Activated CD4-positive, alpha-beta memory T cell treated with anti-CD3 and anti-CD28 coated beads, Interleukin-2, amount 10 ng/mL, durations not matched to agents 7 days and 5 days (primary cell): ENCODE results near the gene RNF10. TPM values are rescaled to one million over a fixed set of nuclear protein-coding genes. Genes with fewer than 3 reads are reported as not detected.
A peak's percentile ranks its signal among the peaks of the same experiment; 100 is the strongest.

ENCODE experiments used
- CTCF ChIA-PET: fragments of 350-600 bp; sonication (Branson Sonifier 250); formaldehyde crosslinking; loops from one replicate; lab custom pipeline; 2021; ENCODE audit warnings: antibody characterized with exemption, inconsistent platforms; lab: Charles Lee
- POLR2A ChIA-PET: fragments of 350-600 bp; sonication (Branson Sonifier 250); formaldehyde crosslinking; loops from one replicate; lab custom pipeline; 2021; ENCODE audit warnings: antibody characterized with exemption; lab: Charles Lee
- DNase-seq: peaks from one replicate; pipeline ENCODE4 v3.0.0-alpha.2; 2020
- H3K27ac Mint-ChIP-seq: one replicate; pipeline ENCODE4 v1.8.0; 2021; ENCODE audit warnings: mild to moderate bottlenecking, mixed read lengths
- H3K27me3 Mint-ChIP-seq: one replicate; pipeline ENCODE4 v1.8.0; 2021; ENCODE audit warnings: mixed read lengths
- H3K36me3 Mint-ChIP-seq: one replicate; pipeline ENCODE4 v1.8.0; 2021; ENCODE audit warnings: low read depth, mixed read lengths
- H3K4me1 Mint-ChIP-seq: one replicate; pipeline ENCODE4 v1.8.0; 2021; ENCODE audit warnings: mixed read lengths
- H3K4me3 Mint-ChIP-seq: one replicate; pipeline ENCODE4 v1.8.0; 2021; ENCODE audit warnings: mild to moderate bottlenecking, mixed read lengths
- H3K9me3 Mint-ChIP-seq: one replicate; pipeline ENCODE4 v1.8.0; 2021; ENCODE audit warnings: mixed read lengths
- total RNA-seq, 2 experiments: library from RNA; stranded (reverse); gene quantifications; one replicate each; pipeline ENCODE4 v1.2.3, GENCODE V29; 2021

The RNF10 gene
- total RNA-seq, 2 experiments from 2014 or later: 225 to 229 TPM

DNA sequence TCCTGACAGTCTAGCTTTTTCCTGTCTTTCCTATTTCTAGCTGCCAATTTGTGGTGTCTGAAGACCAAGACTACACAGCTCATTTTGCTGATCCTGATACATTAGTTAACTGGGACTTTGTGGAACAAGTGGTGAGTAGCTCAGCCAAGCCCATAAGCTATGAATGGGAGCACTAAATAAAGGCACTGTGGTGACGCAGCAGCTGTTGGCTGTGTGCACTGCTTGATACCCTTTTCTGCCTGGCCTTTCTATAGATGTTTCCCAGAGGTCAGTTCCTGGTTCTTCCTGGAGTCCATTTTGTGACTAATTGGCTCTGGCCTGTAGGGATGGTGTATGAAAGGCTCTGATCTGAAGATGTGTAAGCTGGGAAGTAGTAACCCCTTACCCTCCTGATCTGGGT, 20.5 kb downstream of the RNF10 start:
- CTCF ChIA-PET: no interaction called here
- H3K27ac Mint-ChIP-seq: peak overlapping the region; percentile 14
- POLR2A ChIA-PET: interaction anchor here (1.0 to 1.3 kb wide), 2 partner anchors 16 to 20 kb away, joined by 3 read pairs; a partner anchor contains a TSS
- peaks cover 10% of the 10 kb centered on the region for H3K4me1 Mint-ChIP-seq
- no peaks in the 10 kb centered on the region for H3K27me3 Mint-ChIP-seq
- no peaks in the 10 kb centered on the region for H3K9me3 Mint-ChIP-seq
- no peak for DNase-seq
- no peak overlapping the region for H3K4me3 Mint-ChIP-seq
- H3K36me3 Mint-ChIP-seq: peaks cover 46% of the 10 kb centered on the region

- Mint-ChIP-seq H3K4me3 (no peak overlapping the region), H3K27me3 (no peaks in the 10 kb centered on the region), H3K36me3 (peaks cover 59% of the 10 kb centered on the region), H3K9me3 (no peaks in the 10 kb centered on the region), H3K4me1 (peaks cover 3% of the 10 kb centered on the region), H3K27ac (no peak overlapping the region)
- DNase-seq: no peak
- POLR2A ChIA-PET: no interaction called here
- CTCF ChIA-PET: no interaction called here
Measured at GRCh38 chr12:120557589-120557988, 23.4 kb downstream of the RNF10 start.

DNA sequence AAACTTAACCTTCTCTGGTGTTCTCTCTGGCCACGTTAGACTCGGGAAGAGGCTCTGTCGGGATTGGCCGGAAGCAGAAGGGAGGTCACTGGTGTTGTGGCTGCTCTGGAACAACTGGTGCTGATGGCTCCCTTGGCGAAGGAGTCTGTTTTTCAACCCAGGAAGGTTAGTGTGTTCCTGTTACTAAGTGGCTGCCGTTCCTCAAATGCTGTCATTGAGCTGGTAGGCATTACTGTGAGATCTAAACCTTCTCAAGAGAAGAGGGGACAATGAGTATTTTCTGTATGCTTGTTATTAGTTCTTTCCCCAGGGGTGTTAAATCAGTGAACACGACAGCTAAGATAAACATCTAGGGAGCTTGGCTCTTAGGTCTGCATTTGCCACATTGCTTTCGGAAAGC, 28.8 kb downstream of the RNF10 start:
- CTCF ChIA-PET: no interaction called here
- POLR2A ChIA-PET: interaction anchor here (0.8 kb wide), 1 partner anchor 18 kb away, joined by 3 read pairs; no protein-coding TSS in a partner anchor
- no peaks in the 10 kb centered on the region for H3K4me1 Mint-ChIP-seq
- no peak for DNase-seq
- peaks cover 68% of the 10 kb centered on the region for H3K36me3 Mint-ChIP-seq
- no peak overlapping the region for H3K27ac Mint-ChIP-seq
- H3K9me3 Mint-ChIP-seq: no peaks in the 10 kb centered on the region
- no peak overlapping the region for H3K4me3 Mint-ChIP-seq
- H3K27me3 Mint-ChIP-seq: no peaks in the 10 kb centered on the region

- Mint-ChIP-seq H3K4me3 (no peak overlapping the region), H3K4me1 (no peaks in the 10 kb centered on the region), H3K27ac (no peak overlapping the region), H3K27me3 (no peaks in the 10 kb centered on the region), H3K9me3 (no peaks in the 10 kb centered on the region), H3K36me3 (peaks cover 68% of the 10 kb centered on the region)
- ChIA-PET POLR2A (interaction anchor here (0.8 kb wide), 1 partner anchor 17 kb away, joined by 3 read pairs; no protein-coding TSS in a partner anchor), CTCF (no interaction called here)
- DNase-seq: no peak
Measured at GRCh38 chr12:120563495-120563894, 29.3 kb downstream of the RNF10 start.

DNA sequence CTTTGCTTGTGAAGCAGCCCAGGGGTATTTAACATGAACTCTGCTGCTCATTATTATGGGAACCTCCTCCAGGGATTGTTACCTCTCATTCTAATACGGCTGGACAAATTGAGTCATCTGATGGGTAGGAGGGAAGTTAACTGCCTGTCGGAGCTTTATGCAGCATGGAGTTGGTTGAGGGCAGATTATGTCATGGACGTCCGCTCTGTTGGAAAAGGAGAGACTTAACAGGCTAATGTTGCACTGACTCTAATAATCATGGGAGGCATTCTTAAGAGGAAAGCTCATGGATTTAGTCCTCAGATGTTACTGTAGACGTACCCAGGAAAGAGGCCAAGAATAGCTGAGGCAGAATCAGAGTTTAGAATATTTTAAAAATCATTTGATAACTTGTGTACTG, 37.1 kb downstream of the RNF10 start:
- no peaks in the 10 kb centered on the region for H3K4me1 Mint-ChIP-seq
- POLR2A ChIA-PET: interaction anchor here (1.0 kb wide), 1 partner anchor 10 kb away, joined by 5 read pairs; the partner anchor contains the start of gene POP5
- no peak overlapping the region for H3K27ac Mint-ChIP-seq
- peaks cover 76% of the 10 kb centered on the region for H3K36me3 Mint-ChIP-seq
- CTCF ChIA-PET: interaction anchor here (0.6 to 1.8 kb wide), 5 partner anchors 10 to 144 kb away, joined by 3 to 5 read pairs (median 4); partner anchors contain the start of gene POP5
- H3K9me3 Mint-ChIP-seq: no peaks in the 10 kb centered on the region
- H3K4me3 Mint-ChIP-seq: no peak overlapping the region
- no peak for DNase-seq
- no peaks in the 10 kb centered on the region for H3K27me3 Mint-ChIP-seq

- no peak for DNase-seq
- ChIA-PET POLR2A (no interaction called here), CTCF (no interaction called here)
- H3K27me3 Mint-ChIP-seq: no peaks in the 10 kb centered on the region
- peaks cover 83% of the 10 kb centered on the region for H3K36me3 Mint-ChIP-seq
- H3K27ac Mint-ChIP-seq: no peak overlapping the region
- no peaks in the 10 kb centered on the region for H3K9me3 Mint-ChIP-seq
- H3K4me1 Mint-ChIP-seq: no peaks in the 10 kb centered on the region
- no peak overlapping the region for H3K4me3 Mint-ChIP-seq
Measured at GRCh38 chr12:120573560-120573959, 39.4 kb downstream of the RNF10 start.

DNA sequence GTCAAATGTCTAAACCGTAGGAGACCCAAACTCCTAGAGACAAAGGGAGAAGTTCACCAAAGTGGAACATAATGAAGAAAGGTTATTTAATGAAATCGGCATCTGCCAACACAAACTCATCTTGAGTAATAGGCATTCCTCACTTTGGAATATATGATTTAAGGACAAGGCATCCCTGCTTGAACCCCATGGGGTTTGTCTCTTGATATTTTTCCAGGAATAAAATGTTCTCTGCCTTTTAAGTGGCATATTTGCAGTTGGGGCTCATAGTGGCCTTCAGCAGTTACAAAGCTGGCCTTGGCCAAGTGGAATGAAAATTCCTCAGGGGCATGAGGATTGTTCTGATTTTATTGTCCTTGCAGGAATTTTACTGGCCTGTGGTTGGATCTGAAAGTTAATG, 40.0 kb downstream of the RNF10 start:
- Mint-ChIP-seq H3K36me3 (peaks cover 80% of the 10 kb centered on the region), H3K9me3 (no peaks in the 10 kb centered on the region), H3K4me3 (no peak overlapping the region), H3K27me3 (no peaks in the 10 kb centered on the region), H3K4me1 (no peaks in the 10 kb centered on the region), H3K27ac (no peak overlapping the region)
- no peak for DNase-seq
- CTCF ChIA-PET: no interaction called here
- POLR2A ChIA-PET: interaction anchor here (1.4 kb wide), 1 partner anchor 36 kb away, joined by 4 read pairs; no protein-coding TSS in a partner anchor

GRCh38 chr12:120579179-120579578, 45.0 kb downstream of the RNF10 start:
- H3K4me3 Mint-ChIP-seq: peak overlapping the region; percentile 18
- no peak overlapping the region for H3K27ac Mint-ChIP-seq
- H3K4me1 Mint-ChIP-seq: peaks cover 40% of the 10 kb centered on the region
- H3K36me3 Mint-ChIP-seq: peaks cover 53% of the 10 kb centered on the region
- peaks cover 6% of the 10 kb centered on the region for H3K27me3 Mint-ChIP-seq
- no peaks in the 10 kb centered on the region for H3K9me3 Mint-ChIP-seq
- DNase-seq: no peak
- CTCF ChIA-PET: interaction anchor here (6.7 kb wide), 1 partner anchor 69 kb away, joined by 79 read pairs; no protein-coding TSS in a partner anchor
- POLR2A ChIA-PET: interaction anchor here (0.9 to 1.1 kb wide), 3 partner anchors 43 to 325 kb away, joined by 3 read pairs; partner anchors contain the start of genes COQ5 and SPPL3

DNA sequence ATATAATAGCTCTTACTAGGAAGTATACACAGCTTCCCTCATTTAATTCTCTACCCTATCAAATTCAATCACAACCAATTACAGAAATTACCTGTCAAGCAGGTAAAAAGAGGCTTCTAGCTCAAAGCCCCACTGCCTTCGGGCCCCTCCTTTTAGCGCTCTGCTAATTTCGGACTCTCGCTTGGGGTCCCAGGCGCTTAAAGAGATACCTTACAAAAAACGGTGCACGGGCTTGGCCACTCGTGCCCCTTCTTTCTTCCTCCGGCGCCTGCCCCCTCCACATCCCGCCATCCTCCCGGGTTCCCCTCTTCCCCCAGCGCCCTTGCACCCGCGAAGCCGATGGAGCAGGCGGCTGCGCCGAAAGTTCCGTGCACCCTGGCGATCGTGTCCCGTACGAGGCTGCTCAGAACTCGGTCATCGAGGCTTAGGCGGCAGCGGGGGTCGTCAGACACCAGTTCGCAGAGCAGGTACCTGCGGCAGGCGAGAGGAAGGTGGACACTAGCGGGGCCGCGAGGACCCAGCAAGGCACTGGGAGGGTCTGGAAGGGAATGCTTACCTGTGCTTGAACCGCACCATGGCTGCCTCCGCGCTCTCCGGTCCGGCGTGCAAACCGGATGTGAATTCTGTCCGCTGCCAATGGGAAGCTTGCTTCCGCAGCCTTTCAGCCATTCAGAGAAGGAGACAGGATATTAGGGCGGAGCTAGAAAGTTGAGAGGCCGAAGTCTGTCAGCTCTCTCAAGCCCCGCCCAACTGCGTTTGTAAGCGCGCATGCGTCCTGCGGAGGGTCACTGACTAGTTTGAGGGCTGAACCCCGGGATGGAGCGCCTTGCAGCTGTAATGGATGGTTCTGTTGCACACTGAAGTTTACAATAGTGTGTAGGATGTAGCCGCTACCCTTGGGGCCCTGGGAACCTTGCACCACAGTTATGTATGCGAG, 46.9 kb downstream of the RNF10 start, which contains the start of gene POP5:
POP5 (minus strand) TSS at position 616 of the 937 bp plus-strand sequence; CDS start at position 576, 40 bp downstream.
- H3K9me3 Mint-ChIP-seq: no peaks in the 10 kb centered on the region
- ChIA-PET CTCF (interaction anchor here (0.5 to 6.7 kb wide), 28 partner anchors 9 to 496 kb away, joined by 3 to 79 read pairs (median 4); partner anchors contain the start of genes CABP1, COX6A1, DYNLL1 and MLEC), POLR2A (interaction anchor here (0.6 to 4.0 kb wide), 26 partner anchors 9 to 886 kb away, joined by 3 to 18 read pairs (median 4); partner anchors contain the start of genes RNU4-1, RNU4-2, RPLP0 and SRSF9)
- H3K4me3 Mint-ChIP-seq: peak within 1 kb of the TSS; percentile 94
- peaks cover 35% of the 10 kb centered on the region for H3K36me3 Mint-ChIP-seq
- peaks cover 13% of the 10 kb centered on the region for H3K27me3 Mint-ChIP-seq
- H3K4me1 Mint-ChIP-seq: peaks cover 42% of the 10 kb centered on the region
- DNase-seq: peak; percentile 95
- peak within 1 kb of the TSS; percentile 78 for H3K27ac Mint-ChIP-seq

DNA sequence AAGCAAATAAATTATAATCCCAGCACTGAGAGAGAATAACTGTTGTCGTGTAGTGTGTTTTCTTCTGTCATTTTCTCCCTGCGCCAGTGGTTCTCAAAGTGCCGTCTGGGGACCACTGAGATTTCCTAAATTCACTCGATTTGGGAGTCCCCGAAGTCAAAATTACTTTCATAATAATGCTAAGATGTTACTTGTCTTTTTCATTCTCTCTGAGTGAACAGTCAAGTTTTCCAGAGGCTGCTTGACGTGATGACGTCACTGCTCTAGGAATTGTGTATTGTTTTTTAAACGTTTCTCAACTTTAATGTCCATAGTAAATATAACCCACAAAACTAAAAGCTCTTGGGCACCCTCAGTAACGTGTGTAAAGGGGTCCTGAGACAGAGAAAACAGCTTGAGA, 47.8 kb downstream of the RNF10 start:
- H3K36me3 Mint-ChIP-seq: peaks cover 26% of the 10 kb centered on the region
- DNase-seq: no peak

DNA sequence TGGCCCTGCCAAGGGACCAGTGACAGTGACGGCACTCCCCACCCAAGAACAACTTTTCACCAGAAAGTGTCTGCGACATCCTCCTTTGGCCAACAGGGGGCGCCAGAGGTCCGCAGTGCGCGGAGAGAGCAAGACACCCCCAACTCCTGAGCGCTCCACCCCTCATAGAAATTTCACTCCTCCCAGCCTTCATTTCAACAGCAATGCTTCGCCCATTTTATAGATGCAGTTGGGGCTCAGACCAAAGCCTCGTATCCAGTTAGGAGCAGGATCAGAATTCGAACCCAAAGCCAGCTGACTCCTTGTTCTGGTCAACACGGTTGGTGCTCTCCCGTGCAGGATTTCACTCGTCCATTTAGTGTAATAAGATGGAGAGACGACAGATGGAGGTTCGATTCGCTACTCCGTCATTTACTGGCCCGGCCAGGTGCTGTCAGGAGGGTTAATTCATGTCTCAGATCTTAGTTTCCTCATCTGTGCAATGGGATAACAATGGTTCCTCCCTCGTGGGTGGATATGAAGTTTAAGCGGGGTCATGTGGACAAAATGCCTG, 49.4 kb downstream of the RNF10 start:
- peak overlapping the region; percentile 52 for H3K4me3 Mint-ChIP-seq
- ChIA-PET POLR2A (interaction anchor here (1.2 to 4.0 kb wide), 2 partner anchors 45 to 388 kb away, joined by 3 to 18 read pairs; no protein-coding TSS in a partner anchor), CTCF (interaction anchor here (0.6 to 6.7 kb wide), 16 partner anchors 15 to 514 kb away, joined by 3 to 79 read pairs (median 4); partner anchors contain the start of gene SRSF9)
- H3K27ac Mint-ChIP-seq: no peak overlapping the region
- no peaks in the 10 kb centered on the region for H3K9me3 Mint-ChIP-seq
- peak; percentile 86 for DNase-seq
- peaks cover 42% of the 10 kb centered on the region for H3K4me1 Mint-ChIP-seq
- peaks cover 17% of the 10 kb centered on the region for H3K27me3 Mint-ChIP-seq
- H3K36me3 Mint-ChIP-seq: peaks cover 16% of the 10 kb centered on the region

More for the DNA sequence above, 47.8 kb downstream of the RNF10 start:
- Mint-ChIP-seq H3K9me3 (no peaks in the 10 kb centered on the region), H3K4me1 (peaks cover 42% of the 10 kb centered on the region), H3K27ac (peak overlapping the region; percentile 78), H3K4me3 (peak overlapping the region; percentile 94), H3K27me3 (peaks cover 17% of the 10 kb centered on the region)
- ChIA-PET CTCF (interaction anchor here (0.5 to 6.7 kb wide), 24 partner anchors 10 to 478 kb away, joined by 3 to 79 read pairs (median 4); partner anchors contain the start of genes CABP1, COQ5, DYNLL1 and MLEC), POLR2A (interaction anchor here (0.9 to 4.0 kb wide), 11 partner anchors 16 to 289 kb away, joined by 3 to 18 read pairs (median 5); partner anchors contain the start of genes ACADS, RNU4-1 and SRSF9)
